Measurements from ENCODE around the gene DLK1.

Gene DLK1

DNA sequence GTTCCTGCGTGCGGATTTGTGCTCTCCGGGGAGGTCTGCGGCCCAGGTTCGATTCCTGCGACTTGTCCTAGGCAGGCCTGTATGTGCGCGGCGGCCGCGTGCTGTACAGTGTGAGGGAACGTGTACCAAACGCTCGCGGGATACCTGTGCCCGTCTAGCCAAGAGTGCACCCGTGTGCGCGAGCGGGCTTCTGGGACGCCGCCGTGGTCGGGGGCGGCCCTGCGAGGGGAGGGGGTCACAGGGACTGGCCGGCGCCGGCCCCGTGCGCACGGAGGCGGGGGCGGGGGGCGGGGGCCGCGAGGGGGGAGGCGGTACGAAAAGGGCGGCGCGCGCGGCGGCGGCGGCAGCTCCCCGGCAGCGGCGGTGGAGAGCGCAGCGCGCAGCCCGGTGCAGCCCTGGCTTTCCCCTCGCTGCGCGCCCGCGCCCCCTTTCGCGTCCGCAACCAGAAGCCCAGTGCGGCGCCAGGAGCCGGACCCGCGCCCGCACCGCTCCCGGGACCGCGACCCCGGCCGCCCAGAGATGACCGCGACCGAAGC, at the start of gene DLK1:
TSS of gene DLK1 (plus strand) at position 343 of the 536 bp plus-strand sequence. CDS start at position 520, 177 bp downstream.
- Mint-ChIP-seq H3K4me1 (ENCODE audit: low read depth) (peaks cover 2% of the 10 kb centered on the region), H3K36me3 (ENCODE audit: low read depth) (no peaks in the 10 kb centered on the region), H3K27ac (no peak within 1 kb of the TSS), H3K9me3 (no peaks in the 10 kb centered on the region), H3K4me3 (no peak within 1 kb of the TSS), H3K27me3 (peaks cover 50% of the 10 kb centered on the region)
- DNase-seq, result no peak

DNA sequence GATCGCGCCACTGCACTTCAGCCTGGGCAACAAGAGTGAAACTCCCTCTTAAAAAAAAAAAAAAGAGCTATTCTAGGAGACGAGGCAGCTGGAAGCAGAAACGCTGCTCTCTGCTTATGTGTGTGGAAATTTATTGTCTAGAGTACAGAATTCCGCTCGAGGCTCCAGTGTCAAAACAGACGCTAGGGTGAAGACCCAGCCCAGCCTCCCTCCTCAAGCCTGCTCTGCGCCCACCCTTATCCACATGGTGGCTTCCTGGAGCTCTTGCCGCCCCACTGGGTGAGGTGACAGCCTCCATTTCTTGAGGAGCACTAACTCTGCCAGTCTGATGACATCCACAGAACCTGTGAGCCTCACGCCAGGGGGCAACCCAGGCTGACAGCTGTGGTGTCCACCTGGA, 49.5 kb upstream of the DLK1 start:
- no peaks in the 10 kb centered on the region for H3K9me3 Mint-ChIP-seq
- H3K27me3 Mint-ChIP-seq, result peaks cover 37% of the 10 kb centered on the region
- DNase-seq, result no peak
- H3K4me1 Mint-ChIP-seq (ENCODE audit: low read depth), result no peaks in the 10 kb centered on the region
- no peak overlapping the region for H3K27ac Mint-ChIP-seq
- no peaks in the 10 kb centered on the region for H3K36me3 Mint-ChIP-seq (ENCODE audit: low read depth)
- no peak overlapping the region for H3K4me3 Mint-ChIP-seq

DNA sequence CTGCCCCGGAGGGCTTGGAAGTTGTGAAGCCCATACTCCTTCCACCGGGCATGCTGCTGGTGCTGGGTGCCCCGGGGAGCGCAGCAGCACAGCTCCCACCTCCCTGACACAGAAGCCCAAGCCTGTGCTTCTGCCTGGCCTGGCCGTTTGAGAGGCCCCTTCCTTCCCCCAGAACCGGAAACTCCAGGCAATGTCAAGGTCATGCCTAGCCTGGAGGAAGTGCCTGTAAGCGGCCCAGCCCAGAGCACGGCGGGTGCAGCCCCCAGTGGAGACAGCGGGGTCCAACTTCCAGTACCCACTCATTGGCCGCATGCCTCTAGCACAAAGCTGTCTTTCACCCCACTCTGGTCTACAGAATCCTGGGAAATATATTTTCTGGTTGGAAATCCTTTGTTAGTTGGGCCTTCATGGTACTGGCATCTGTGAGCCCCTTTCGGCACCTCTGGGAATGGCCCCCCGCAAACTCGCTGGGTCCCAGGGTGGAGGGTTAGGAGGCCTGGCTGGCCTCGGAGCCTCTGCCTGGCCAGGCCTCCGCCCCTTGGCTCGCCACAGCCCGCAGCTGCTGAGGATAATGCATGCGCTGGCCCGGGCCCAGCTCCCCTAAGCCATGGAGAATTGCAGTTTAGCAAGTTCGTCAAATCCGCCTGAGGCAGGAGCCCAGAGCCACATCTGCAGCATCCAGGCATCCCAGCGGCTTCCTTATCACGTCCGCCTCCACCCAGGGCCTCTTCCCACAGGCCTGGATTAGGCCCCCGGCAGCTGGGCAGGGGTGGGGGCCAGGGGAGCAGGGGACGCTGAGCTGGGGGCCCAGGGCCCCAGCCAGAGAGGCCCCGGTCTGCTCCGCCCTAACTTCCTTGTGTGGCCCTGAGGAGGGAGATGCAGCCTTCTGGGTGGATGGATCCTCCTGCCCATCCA, 48.9 kb upstream of the DLK1 start:
- Mint-ChIP-seq H3K36me3 (ENCODE audit: low read depth) (no peaks in the 10 kb centered on the region), H3K27ac (no peak overlapping the region), H3K27me3 (peaks cover 31% of the 10 kb centered on the region), H3K4me1 (ENCODE audit: low read depth) (no peaks in the 10 kb centered on the region), H3K9me3 (no peaks in the 10 kb centered on the region), H3K4me3 (no peak overlapping the region)
- DNase-seq, result no peak

DNA sequence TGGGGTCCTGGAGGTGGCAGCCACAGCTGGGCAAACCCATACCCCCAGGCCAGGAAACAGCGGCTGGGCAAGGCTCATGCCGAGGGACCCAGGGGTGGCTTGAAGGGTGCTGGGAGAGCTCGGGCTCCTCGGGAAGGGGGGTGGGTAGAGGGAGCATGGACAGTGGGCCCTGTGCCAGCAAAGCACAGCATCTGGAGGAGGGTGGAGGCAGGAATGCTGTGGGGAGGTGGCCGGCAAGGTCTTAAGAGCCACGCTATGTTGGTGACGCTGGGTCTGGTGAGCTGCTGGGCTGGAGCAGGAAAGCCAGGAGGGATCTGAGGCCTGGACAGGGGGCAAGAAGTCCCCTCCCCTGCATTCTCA, 48.2 kb upstream of the DLK1 start:
- no peaks in the 10 kb centered on the region for H3K9me3 Mint-ChIP-seq

DNA sequence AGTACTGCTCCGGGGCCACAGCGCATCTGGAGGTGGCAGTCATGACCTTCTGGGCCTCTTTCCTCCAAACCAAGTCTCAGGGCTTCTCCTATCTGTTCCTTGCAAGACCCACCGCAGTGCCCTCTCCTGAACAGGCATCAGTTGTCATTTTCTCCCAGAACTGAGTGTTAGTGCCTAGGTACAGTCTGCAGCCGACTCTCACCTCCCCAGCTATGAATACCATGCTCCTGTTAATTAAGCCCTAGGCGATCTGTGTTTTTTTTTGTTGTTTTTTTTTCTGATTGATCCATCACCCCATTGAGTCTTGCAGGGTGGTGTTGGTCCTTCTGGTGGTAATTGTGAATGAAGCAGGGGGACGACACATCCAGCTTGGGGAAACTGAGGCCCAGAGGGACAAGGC, 47.5 kb upstream of the DLK1 start:
- no peaks in the 10 kb centered on the region for H3K4me1 Mint-ChIP-seq (ENCODE audit: low read depth)
- H3K27ac Mint-ChIP-seq, result no peak overlapping the region
- no peak for DNase-seq
- peaks cover 18% of the 10 kb centered on the region for H3K27me3 Mint-ChIP-seq
- no peaks in the 10 kb centered on the region for H3K36me3 Mint-ChIP-seq (ENCODE audit: low read depth)
- no peaks in the 10 kb centered on the region for H3K9me3 Mint-ChIP-seq
- H3K4me3 Mint-ChIP-seq, result no peak overlapping the region

More for the DNA sequence above, 48.2 kb upstream of the DLK1 start:
- DNase-seq, result no peak
- Mint-ChIP-seq H3K4me1 (ENCODE audit: low read depth) (no peaks in the 10 kb centered on the region), H3K4me3 (no peak overlapping the region), H3K27me3 (peaks cover 25% of the 10 kb centered on the region), H3K27ac (no peak overlapping the region), H3K36me3 (ENCODE audit: low read depth) (no peaks in the 10 kb centered on the region)

DNA sequence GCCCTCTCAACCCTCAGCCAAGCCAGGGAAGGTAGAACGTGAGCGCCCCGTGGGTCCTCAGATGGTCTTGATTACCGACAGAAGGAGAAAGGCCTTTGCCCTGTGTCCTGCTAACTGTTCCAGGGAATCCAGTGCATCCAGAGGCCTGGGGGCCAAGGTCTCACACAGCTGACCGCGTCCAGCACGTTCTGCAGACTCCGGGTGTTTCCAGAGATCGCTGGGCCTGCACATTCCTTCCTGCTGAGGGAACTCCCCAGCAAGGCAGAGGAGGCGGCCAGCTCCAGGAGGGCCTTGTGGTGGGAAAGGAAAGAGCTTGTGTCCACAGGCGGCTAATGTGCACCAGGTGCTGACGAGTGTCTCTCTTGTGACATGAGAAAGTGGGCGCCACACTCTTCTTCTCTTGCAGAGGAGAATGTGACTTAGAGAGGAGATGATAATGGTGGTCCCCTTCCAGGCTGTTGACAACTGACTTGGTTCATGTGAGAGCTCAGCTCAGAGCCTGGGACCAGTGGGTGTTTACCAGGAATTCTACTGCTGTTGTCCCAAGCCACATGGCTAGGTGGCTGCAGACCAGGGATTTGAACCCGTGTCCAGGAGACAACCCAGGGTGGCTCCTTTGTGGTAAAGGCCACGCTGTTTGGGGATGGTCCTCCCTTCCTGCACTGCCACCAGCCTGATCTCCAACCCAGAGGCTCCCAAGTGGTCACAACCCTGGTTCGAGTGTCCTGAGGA, 46.8 kb upstream of the DLK1 start:
- H3K4me3 Mint-ChIP-seq, result no peak overlapping the region
- no peaks in the 10 kb centered on the region for H3K9me3 Mint-ChIP-seq
- peaks cover 11% of the 10 kb centered on the region for H3K27me3 Mint-ChIP-seq
- DNase-seq, result no peak
- no peak overlapping the region for H3K27ac Mint-ChIP-seq
- H3K4me1 Mint-ChIP-seq (ENCODE audit: low read depth), result no peaks in the 10 kb centered on the region
- H3K36me3 Mint-ChIP-seq (ENCODE audit: low read depth), result no peaks in the 10 kb centered on the region

DNA sequence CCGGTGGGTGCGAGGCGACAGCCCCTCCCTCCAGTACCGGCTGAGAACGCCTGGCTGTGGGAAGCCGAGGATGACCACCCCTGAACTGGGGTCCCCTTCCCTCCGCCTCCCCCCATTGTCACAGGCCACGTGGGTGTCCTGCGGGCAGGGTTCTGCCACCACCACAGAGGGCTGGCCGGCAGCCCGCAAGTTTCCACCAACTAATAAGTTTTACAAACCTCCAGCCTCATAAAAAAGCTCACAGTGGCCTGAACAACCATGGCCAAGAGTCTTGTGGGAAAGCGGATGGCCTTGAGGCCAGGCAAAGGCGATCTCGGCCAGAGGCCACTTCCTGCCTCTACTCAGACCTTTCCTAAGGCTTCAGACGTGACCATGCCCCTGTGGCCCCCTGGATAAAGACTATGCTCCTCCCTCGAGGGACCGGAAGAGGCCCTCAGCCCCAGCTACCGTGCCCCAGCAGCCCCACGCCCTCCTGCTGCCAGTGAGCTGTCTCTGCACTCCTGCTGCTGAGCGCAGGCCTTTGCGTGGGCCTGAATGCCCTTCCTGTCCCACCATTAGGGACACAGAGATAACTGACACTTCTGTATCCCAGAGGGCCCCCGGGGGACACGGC, 46.1 kb upstream of the DLK1 start:
- H3K4me3 Mint-ChIP-seq, result no peak overlapping the region
- H3K27ac Mint-ChIP-seq, result no peak overlapping the region
- H3K27me3 Mint-ChIP-seq, result peaks cover 6% of the 10 kb centered on the region
- H3K4me1 Mint-ChIP-seq (ENCODE audit: low read depth), result no peaks in the 10 kb centered on the region
- no peaks in the 10 kb centered on the region for H3K36me3 Mint-ChIP-seq (ENCODE audit: low read depth)
- DNase-seq, result no peak
- no peaks in the 10 kb centered on the region for H3K9me3 Mint-ChIP-seq

DNA sequence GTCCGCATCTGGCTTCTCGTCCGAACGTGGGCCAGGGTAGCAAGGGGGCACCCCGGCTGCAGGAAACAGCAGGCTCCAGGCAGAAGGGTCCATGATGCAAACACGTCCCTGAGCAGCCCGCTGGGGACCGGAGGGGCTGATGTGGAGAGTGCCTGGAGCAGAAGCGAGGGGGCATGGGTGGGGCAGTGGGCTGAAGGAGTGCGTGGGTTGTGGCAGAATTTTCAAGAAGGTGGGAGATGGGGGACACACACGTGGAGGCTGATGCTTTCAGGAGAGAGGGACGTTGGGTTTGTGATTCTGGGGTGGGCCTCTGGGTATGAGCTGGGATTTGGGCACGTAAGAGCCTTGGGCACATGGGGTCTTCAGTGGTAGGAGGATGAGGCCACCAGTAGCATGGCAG, 45.6 kb upstream of the DLK1 start:
- H3K27me3 Mint-ChIP-seq, result peaks cover 6% of the 10 kb centered on the region
- H3K36me3 Mint-ChIP-seq (ENCODE audit: low read depth), result no peaks in the 10 kb centered on the region
- H3K27ac Mint-ChIP-seq, result no peak overlapping the region
- H3K4me3 Mint-ChIP-seq, result no peak overlapping the region
- DNase-seq, result no peak
- H3K9me3 Mint-ChIP-seq, result no peaks in the 10 kb centered on the region
- no peaks in the 10 kb centered on the region for H3K4me1 Mint-ChIP-seq (ENCODE audit: low read depth)

DNA sequence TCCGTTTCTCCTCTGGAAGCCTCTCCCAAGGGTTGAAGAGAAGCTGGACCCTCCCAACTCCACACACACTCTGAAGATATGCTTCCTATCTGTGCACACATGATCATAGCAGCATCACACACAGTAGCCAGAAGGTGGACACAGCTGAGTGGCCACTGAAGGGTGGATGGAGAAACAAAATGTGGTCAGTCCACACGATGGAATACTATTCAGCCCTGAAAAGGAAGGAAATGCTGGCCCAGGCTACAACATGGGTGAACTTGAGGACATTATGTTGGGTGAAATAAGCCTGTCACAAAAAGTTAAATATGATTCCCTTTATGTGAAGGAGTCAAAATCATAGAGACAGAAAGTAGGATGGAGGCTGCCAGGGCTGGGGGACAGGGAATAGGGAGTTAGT, 43.9 kb upstream of the DLK1 start:
- H3K4me1 Mint-ChIP-seq (ENCODE audit: low read depth), result no peaks in the 10 kb centered on the region
- DNase-seq, result no peak
- no peak overlapping the region for H3K4me3 Mint-ChIP-seq
- no peaks in the 10 kb centered on the region for H3K27me3 Mint-ChIP-seq
- H3K27ac Mint-ChIP-seq, result no peak overlapping the region
- H3K36me3 Mint-ChIP-seq (ENCODE audit: low read depth), result no peaks in the 10 kb centered on the region
- H3K9me3 Mint-ChIP-seq, result no peaks in the 10 kb centered on the region

DNA sequence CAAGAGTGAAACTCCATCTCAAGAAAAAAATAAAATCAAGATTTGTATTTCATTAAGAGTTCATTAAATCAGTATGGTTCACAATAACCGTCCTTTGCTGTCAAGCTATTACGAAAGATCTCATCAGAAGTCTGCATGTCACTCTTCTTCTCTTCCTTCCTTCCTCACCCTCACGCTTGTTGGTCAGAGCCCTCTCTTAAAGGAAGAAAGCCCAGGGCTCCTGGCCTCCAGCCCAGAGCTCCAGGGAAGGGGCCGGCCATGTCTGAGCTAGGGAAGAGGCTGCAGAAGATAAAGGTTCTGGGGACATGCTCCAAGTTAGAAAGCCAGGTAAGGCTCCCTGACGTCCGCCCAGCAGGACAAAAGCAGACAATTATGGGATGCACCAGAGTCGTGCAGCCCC, 43.1 kb upstream of the DLK1 start:
- H3K4me1 Mint-ChIP-seq (ENCODE audit: low read depth), result no peaks in the 10 kb centered on the region
- H3K27me3 Mint-ChIP-seq, result no peaks in the 10 kb centered on the region
- no peak for DNase-seq
- no peak overlapping the region for H3K4me3 Mint-ChIP-seq
- no peaks in the 10 kb centered on the region for H3K36me3 Mint-ChIP-seq (ENCODE audit: low read depth)
- no peak overlapping the region for H3K27ac Mint-ChIP-seq
- H3K9me3 Mint-ChIP-seq, result no peaks in the 10 kb centered on the region

DNA sequence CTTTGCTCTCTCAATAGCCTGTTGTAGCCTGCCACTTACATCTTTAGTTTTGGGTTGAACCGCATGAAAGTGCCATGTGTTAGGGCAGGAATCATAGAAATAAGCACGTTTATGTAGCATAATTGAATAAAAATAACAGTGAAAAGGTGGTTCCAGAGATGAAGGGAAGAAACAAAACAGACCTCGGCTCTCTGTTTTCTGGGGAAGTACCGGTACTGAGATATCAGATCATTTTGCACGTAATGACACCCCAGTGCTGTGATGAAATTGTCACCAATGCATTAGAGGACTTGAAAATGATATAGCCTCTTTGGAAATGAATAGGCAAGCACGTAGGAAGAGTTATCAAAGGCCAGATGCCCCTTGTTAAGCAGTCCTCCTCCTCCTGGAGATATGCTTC, 42.5 kb upstream of the DLK1 start:
- Mint-ChIP-seq H3K4me3 (no peak overlapping the region), H3K36me3 (ENCODE audit: low read depth) (no peaks in the 10 kb centered on the region), H3K9me3 (no peaks in the 10 kb centered on the region), H3K27ac (no peak overlapping the region), H3K4me1 (ENCODE audit: low read depth) (no peaks in the 10 kb centered on the region), H3K27me3 (no peaks in the 10 kb centered on the region)
- DNase-seq, result no peak

DNA sequence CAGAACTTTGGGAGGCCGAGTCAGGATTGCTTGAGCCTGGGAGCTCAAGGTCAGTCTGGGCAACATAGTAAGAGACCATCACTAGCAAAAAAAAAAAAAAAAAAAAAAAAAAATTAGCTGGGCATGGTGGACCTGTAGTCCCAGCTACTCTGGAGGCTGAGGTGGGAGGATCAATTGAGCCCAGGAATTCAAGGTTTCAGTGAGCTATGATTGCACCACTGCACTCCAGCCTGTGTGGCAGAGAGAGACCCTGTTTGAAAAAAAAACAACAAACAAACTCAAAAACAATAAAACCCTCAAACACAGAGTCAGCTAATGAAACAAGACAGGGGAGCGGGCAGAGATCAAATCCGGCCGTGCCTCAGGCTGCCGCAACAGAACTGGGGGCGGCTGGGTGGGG, 41.7 kb upstream of the DLK1 start:
- Mint-ChIP-seq H3K4me3 (no peak overlapping the region), H3K9me3 (no peaks in the 10 kb centered on the region), H3K27ac (no peak overlapping the region), H3K4me1 (ENCODE audit: low read depth) (no peaks in the 10 kb centered on the region), H3K27me3 (peaks cover under 1% of the 10 kb centered on the region), H3K36me3 (ENCODE audit: low read depth) (no peaks in the 10 kb centered on the region)
- no peak for DNase-seq

DNA sequence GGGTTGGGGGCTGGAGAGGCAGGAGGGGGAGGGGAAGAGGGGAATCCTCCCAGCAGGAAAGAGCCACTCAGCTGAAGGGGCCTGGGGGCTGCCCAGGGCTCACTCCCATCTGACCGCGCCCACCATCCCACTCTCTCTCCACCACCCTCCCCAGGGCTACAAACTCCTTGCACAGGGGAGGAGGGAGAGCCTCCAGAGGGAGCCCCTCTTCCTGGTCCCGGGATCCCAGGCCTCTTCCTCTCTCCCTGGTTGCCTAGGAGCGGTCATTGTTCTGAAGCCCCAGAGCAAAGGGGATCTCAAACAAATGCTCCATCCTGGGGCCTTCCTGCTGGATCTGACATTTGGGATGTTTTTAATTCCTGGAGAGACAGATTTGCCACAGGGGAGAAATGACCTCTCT, 39.8 kb upstream of the DLK1 start:
- H3K27ac Mint-ChIP-seq, result no peak overlapping the region
- H3K4me3 Mint-ChIP-seq, result no peak overlapping the region
- H3K27me3 Mint-ChIP-seq, result peaks cover 12% of the 10 kb centered on the region
- no peak for DNase-seq
- no peaks in the 10 kb centered on the region for H3K9me3 Mint-ChIP-seq
- no peaks in the 10 kb centered on the region for H3K36me3 Mint-ChIP-seq (ENCODE audit: low read depth)
- no peaks in the 10 kb centered on the region for H3K4me1 Mint-ChIP-seq (ENCODE audit: low read depth)

DNA sequence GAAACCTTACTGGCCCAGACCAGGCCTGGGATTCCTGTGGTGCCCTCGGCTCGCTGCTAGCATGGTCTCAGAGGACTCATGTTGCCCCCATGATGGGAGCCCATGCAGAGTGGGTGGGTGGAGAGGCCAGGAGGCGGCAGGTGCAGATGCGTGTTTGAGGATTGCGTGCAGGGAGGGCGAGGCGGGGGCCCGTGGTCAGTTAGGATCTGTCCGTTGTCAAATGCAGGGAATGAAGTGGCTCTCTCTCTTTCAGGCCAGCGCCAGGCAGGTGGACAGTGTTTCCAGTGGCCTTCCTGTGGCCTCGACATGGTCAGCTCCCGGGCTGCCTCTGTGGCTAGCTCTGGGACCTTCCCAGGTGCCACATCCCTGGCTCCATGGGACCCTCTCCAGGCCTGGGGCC, 39.3 kb upstream of the DLK1 start:
- H3K4me1 Mint-ChIP-seq (ENCODE audit: low read depth), result no peaks in the 10 kb centered on the region
- H3K27ac Mint-ChIP-seq, result no peak overlapping the region
- H3K9me3 Mint-ChIP-seq, result no peaks in the 10 kb centered on the region
- no peak for DNase-seq
- H3K36me3 Mint-ChIP-seq (ENCODE audit: low read depth), result no peaks in the 10 kb centered on the region
- no peak overlapping the region for H3K4me3 Mint-ChIP-seq
- peaks cover 14% of the 10 kb centered on the region for H3K27me3 Mint-ChIP-seq

DNA sequence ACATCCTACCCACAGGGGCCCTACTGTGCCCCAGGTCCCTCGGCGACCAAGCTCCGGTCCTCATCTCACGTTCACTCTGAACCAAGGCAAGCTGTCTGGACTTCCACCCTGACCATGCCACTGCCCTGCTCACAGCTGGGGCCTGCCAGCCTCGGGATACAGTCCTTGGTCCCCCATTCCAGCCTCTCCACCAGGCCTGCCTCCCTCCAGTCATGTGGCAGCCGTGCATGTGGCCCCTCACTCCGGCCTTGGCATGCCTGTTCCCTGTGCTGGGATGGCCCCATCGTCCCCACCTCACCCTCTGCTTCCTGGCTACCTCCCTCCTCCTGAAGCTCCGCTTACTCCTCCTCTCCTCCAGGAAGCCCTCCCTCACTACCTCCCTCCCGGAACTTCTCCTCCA, 38.6 kb upstream of the DLK1 start:
- H3K4me1 Mint-ChIP-seq (ENCODE audit: low read depth), result no peaks in the 10 kb centered on the region
- no peaks in the 10 kb centered on the region for H3K9me3 Mint-ChIP-seq
- DNase-seq, result no peak
- H3K36me3 Mint-ChIP-seq (ENCODE audit: low read depth), result no peaks in the 10 kb centered on the region
- H3K27me3 Mint-ChIP-seq, result peaks cover 21% of the 10 kb centered on the region
- no peak overlapping the region for H3K4me3 Mint-ChIP-seq
- H3K27ac Mint-ChIP-seq, result no peak overlapping the region
